GM19324 (cell line): ENCODE results near the gene KRTAP9-2.
"Not testable (repeated sequence)": the region's sequence is repeated elsewhere in the genome, so short reads cannot be mapped to it uniquely, and the experiment has no call there.

Experiments
- ATAC-seq: cut with Tn5 transposase; IDR thresholded peaks from one replicate; pipeline ENCODE4 v1.9.1; 2021; ENCODE audit warnings: mild to moderate bottlenecking, moderate library complexity; ENCODE audit not compliant: unreplicated experiment, low FRiP score

KRTAP9-2 gene

DNA sequence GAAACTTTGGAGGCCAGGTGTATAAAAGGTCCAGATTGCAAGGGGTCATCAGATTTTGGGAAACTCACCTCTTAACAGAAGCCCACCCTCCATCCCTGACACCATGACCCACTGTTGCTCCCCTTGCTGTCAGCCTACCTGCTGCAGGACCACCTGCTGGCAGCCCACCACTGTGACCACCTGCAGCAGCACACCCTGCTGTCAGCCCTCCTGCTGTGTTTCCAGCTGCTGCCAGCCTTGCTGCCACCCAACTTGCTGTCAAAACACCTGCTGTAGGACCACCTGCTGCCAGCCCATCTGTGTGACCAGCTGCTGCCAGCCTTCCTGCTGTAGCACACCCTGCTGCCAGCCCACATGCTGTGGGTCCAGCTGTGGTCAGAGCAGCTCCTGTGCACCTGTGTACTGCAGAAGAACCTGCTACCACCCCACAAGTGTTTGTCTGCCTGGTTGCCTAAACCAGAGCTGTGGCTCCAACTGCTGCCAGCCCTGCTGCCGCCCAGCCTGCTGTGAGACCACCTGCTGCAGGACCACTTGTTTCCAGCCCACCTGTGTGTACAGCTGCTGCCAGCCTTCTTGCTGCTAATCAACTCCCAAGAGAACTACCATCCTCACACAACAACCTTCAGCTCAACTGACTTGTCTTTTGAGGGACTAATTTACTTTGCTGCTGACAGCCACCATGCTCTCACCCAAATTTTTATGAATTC, 6.1 kb downstream of the KRTAP9-2 start, which contains the start of gene KRTAP9-3:
KRTAP9-3 (plus strand) TSS at position 51 of the 707 bp plus-strand sequence; CDS start at position 104, 53 bp downstream.
- not testable (repeated sequence) for ATAC-seq

DNA sequence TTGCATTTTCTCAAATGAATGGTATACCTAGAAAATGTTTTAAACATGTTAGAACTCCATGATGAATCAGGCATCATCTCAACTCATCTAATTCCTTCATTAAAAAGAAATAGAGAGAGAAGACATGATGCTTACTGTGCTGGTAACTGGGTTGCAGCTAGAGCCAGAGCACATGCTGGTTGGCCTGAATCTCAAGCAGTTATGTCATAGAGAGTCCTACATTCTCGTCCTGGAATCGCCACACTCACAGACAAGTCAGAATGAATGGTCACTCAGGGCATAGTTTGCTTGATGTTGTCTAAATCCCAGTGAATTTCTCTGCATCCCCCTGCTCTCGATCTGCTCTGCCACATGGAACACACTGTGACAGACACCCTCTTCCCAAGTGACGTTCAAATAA, 10.7 kb downstream of the KRTAP9-2 start:
- not testable (repeated sequence) for ATAC-seq

DNA sequence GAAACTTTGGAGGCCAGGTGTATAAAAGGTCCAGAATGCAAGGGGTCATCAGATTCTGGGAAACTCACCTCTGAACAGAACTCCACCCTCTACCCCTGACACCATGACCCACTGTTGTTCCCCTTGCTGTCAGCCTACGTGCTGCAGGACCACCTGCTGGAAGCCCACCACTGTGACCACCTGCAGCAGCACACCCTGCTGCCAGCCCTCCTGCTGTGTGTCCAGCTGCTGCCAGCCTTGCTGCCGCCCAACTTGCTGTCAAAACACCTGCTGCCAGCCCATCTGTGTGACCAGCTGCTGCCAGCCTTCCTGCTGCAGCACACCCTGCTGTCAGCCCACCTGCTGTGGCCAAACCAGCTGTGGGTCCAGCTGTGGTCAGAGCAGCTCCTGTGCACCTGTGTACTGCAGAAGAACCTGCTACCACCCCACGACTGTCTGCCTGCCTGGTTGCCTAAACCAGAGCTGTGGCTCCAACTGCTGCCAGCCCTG, 11.5 kb downstream of the KRTAP9-2 start, which contains the start of gene KRTAP9-8:
KRTAP9-8 (plus strand) TSS at position 51 of the 489 bp plus-strand sequence; CDS start at position 104, 53 bp downstream.
- not testable (repeated sequence) for ATAC-seq

GRCh38 chr17:41246995-41247787, 20.7 kb downstream of the KRTAP9-2 start:
- ATAC-seq, result not testable (repeated sequence)

DNA sequence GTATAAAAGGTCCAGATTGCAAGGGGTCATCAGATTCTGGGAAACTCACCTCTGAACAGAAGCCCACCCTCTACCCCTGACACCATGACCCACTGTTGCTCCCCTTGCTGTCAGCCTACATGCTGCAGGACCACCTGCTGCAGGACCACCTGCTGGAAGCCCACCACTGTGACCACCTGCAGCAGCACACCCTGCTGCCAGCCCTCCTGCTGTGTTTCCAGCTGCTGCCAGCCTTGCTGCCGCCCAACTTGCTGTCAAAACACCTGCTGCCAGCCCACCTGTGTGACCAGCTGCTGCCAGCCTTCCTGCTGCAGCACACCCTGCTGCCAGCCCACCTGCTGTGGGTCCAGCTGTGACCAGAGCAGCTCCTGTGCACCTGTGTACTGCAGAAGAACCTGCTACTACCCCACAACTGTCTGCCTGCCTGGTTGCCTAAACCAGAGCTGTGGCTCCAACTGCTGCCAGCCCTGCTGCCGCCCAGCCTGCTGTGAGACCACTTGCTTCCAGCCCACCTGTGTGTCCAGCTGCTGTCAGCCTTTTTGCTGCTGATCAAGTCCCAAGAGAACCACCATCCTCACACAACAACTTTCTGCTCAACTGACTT, 23.3 kb downstream of the KRTAP9-2 start, which contains the start of gene KRTAP9-4:
KRTAP9-4 (plus strand) TSS at position 51 of the 604 bp plus-strand sequence; CDS start at position 85, 34 bp downstream.
- ATAC-seq, result not testable (repeated sequence)

GRCh38 chr17:41251261-41251660, 24.8 kb downstream of the KRTAP9-2 start:
- no peak for ATAC-seq

DNA sequence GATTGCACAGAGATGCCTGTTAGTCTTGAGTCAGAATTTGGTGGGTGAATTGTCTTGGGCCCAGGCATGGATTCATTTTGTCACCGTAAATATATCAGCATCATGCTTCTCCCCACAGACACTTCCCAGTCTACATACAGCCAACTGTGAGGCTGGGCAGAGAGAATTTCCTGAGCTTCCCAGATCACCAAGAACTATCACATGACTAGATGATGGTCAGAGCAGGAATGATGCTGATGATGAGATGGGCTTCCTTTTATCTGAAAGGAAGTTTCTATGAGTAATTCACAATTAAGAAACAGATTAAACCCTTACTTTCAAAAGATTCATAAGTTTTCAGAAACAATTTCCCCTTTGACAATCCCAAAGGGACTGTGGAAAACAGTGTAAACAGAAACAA, 28.4 kb downstream of the KRTAP9-2 start:
- ATAC-seq, result no peak

DNA sequence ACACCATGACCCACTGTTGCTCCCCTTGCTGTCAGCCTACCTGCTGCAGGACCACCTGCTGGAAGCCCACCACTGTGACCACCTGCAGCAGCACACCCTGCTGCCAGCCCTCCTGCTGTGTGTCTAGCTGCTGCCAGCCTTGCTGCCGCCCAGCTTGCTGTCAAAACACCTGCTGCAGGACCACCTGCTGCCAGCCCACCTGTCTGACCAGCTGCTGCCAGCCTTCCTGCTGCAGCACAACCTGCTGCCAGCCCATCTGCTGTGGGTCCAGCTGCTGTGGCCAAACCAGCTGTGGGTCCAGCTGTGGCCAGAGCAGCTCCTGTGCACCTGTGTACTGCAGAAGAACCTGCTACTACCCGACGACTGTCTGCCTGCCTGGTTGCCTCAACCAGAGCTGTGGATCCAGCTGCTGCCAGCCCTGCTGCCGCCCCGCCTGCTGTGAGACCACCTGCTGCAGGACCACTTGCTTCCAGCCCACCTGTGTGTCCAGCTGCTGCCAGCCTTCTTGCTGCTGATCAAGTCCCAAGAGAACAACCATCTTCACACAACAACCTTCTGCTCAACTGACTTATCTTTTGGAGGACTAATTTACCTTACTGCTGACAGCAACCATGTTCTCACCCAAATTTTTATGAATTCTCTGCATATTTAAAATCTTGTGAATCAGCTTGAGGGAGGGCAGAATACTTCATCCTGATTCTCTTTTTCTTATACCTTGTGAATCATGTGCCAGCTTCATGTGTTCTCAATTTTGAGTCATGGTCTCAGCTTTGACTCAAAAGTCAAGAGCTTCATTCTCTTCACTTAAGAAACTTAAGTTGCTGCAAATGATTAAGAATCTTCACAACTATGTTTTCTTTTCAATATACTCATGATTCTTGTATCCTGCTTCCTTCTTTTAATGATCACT, 29.2 kb downstream of the KRTAP9-2 start, which contains the start of gene KRTAP9-9:
KRTAP9-9 (plus strand) TSS at position 4 of the 910 bp plus-strand sequence.
- ATAC-seq, result not testable (repeated sequence)

DNA sequence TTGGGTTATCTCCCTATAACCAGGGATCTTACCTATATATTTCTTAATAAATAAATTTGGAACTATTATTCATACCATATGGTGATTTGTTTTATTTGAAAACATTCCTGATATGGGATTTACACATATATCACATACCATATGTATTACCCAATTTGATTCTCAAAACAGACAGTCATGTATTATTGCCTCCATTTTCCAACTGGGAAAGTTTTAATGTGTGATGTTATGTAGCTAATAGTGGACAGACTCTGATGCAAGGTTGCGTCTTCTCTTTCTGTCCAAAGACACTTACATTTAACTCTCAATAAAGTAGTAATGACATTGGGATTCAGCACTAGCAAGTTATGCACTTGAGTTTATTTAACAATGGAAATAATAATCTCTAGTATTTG, 29.8 kb downstream of the KRTAP9-2 start:
- no peak for ATAC-seq

- no peak for ATAC-seq
Measured at GRCh38 chr17:41258406-41258805, 32.0 kb downstream of the KRTAP9-2 start.

DNA sequence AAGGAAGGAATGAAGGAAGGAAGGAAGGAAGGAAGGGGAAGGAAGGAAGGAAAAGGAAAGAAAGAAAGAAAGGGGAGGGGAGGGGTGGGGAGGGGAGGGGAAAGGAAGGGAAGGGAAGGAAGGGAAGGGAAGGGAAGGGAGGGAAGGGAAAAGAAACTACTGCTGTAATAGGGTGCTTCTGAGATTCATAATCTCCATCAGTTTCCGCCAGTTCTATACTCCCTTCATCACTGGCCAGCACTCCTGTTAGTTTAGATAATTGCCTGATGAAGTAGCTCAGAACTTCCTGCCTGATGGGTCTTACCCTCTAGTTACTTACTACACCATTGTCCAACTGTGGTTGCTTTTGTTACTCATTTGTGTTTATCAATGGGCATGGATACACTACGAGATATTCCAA, 36.8 kb downstream of the KRTAP9-2 start:
- ATAC-seq, result no peak

DNA sequence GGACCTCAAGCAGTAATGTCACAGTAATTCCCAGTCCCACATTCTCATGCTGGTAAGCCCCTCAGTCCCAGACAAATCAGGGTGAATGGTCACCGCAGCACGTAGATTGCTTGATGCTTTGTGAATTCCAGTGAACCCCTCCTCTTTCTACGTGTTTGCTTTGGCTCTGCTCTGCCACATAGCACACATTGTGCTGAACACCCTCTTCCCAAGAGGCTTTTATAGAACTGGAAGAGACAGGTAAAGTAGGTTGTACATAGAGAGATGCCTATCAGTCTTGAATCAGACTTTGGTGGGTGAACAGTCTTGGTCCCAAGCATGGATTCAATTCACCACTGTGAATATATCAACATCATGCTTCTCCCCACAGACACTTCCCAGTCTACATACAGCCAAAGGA, 38.2 kb downstream of the KRTAP9-2 start:
- ATAC-seq, result no peak

- no peak for ATAC-seq
Measured at GRCh38 chr17:41265078-41265477, 38.6 kb downstream of the KRTAP9-2 start, which contains the start of gene KRTAP9-6. Gene KRTAP9-6, plus strand, starts transcription at chr17:41265378. Its CDS starts 0 bp downstream, at chr17:41265378.

- no peak for ATAC-seq
Measured at GRCh38 chr17:41267711-41268110, 41.3 kb downstream of the KRTAP9-2 start.

DNA sequence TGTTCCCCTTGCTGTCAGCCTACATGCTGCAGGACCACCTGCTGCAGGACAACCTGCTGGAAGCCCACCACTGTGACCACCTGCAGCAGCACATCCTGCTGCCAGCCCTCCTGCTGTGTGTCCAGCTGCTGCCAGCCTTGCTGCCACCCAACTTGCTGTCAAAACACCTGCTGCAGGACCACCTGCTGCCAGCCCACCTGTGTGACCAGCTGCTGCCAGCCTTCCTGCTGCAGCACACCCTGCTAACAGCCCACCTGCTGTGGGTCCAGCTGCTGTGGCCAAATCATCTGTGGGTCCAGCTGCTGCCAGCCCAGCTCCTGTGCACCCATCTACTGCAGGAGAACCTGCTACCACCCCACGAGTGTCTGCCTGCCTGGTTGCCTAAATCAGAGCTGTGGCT, 44.9 kb downstream of the KRTAP9-2 start:
- not testable (repeated sequence) for ATAC-seq

DNA sequence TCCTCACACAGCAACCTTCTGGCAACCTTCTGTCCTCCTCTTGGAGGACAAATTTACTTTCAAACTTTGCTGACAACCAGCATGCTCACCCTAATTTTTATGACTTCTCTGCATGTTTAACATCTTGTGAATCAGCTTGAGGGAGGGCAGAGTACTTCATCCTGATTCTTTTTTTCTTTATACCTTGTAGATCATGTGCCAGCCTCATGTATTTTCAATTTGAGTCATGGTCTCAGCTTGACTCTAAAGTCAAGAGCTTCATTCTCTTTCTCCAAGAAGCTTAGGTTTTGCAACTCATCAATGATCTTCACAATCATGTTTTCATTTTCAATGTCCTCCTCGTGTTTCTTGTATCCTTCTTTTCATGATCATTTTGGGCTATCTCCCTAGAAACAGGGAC, 45.4 kb downstream of the KRTAP9-2 start:
- no peak for ATAC-seq

DNA sequence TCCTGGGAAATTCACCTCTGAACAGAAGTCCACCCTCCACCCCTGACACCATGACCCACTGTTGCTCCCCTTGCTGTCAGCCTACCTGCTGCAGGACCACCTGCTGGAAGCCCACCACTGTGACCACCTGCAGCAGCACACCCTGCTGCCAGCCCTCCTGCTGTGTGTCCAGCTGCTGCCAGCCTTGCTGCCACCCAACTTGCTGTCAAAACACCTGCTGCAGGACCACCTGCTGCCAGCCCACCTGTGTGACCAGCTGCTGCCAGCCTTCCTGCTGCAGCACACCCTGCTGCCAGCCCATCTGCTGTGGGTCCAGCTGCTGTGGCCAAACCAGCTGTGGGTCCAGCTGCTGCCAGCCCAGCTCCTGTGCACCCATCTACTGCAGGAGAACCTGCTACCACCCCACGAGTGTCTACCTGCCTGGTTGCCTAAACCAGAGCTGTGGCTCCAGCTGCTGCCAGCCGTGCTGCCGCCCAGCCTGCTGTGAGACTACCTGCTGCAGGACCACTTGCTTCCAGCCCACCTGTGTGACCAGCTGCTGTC, 49.3 kb downstream of the KRTAP9-2 start, which contains the start of gene KRTAP9-7:
KRTAP9-7 (plus strand) TSS at position 51 of the 543 bp plus-strand sequence; CDS start at position 51, 0 bp downstream.
- not testable (repeated sequence) for ATAC-seq
